GM19099 (cell line): Measurements from ENCODE around the gene LAMB4.

ENCODE experiments used
- POLR2A ChIP-seq: IDR thresholded peaks from 3 replicates; pipeline ENCODE4 v1.6.1; 2011; ENCODE audit warnings: low read depth; ENCODE audit not compliant: insufficient read length; ENCODE audit errors: extremely low read depth

Gene LAMB4

DNA sequence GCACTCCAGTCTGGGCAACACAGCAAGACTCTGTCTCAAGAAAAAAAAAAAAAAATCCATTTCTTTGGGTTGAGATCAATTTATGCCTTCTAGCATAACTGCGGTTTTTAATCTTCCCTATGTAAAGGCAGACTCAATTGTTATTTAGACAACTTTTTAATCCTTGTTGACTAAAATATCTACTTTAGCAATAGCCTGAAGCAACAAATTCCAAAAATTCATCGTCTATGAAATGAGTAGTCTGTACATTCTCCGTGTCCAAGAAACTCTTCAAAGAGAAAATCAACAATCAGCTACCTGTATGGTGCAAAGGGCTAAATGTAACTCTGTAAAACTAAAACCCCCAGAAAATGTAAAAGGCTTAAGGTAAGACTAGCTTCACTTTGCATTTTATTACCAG lies 150.0 kb downstream of the LAMB4 start:
- no peak for TF ChIP-seq POLR2A

DNA sequence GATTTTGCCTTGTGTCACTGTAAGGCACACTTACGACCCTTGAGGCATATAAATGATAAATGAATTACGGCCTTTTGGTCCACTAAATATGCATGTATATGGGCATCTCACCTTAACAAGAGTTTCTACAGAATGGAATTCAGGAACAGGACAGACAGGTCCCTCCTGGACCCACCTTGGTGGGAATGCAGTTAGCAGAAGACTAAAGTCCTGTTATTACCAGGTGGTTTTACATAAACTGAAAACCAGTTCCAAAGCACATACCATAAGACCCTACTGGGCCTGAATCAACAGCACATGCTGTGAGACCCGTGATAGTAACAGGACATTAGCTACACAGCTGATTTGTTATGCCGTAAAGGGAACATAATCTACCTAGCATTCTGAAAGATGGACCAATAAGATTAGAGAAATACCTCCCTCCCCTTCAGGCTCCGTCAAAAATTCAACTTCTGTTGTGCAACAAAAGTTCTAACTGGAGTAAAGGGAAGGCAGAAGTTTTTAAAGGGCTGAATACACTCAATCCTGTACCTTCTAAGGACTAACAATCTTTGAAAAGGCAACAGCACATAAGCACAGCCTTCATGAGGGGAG lies 151.2 kb downstream of the LAMB4 start:
- TF ChIP-seq POLR2A, result no peak

DNA sequence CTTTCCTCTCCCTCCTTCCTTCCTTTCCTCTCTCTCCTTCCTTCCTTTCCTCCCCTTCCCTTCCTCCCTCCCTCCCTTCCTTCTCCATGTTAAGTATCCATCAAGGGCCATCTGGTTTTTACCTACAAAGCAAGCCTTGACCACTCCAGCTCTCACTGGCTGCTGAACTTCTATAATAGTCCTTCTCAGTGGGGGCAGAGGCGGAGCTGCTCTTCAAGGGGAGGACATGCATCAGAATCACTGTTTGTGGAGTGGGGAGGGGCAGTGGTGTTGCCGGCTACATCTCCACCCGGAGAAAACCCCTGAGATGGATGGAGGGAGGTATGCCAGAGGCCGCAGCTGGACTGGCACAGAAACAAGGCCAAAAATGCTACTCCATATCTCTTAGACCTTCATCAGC lies 153.1 kb downstream of the LAMB4 start:
- no peak for TF ChIP-seq POLR2A

DNA sequence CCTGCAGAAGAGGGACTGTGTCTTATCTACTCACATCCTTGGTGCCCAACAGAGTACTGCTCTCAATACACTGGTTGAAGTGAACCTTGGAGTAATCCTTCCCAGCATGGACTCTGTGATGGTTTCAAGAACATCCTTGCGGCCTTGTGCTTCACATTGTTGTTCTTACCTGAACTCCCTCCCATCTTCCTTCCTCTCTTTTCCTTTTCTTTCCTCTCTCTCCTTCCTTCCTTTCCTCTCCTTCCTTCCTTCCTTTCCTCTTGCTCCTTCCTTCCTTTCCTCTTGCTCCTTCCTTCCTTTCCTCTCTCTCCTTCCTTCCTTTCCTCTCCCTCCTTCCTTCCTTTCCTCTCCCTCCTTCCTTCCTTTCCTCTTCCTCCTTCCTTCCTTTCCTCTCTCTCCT lies 153.5 kb downstream of the LAMB4 start:
- TF ChIP-seq POLR2A, result no peak

DNA sequence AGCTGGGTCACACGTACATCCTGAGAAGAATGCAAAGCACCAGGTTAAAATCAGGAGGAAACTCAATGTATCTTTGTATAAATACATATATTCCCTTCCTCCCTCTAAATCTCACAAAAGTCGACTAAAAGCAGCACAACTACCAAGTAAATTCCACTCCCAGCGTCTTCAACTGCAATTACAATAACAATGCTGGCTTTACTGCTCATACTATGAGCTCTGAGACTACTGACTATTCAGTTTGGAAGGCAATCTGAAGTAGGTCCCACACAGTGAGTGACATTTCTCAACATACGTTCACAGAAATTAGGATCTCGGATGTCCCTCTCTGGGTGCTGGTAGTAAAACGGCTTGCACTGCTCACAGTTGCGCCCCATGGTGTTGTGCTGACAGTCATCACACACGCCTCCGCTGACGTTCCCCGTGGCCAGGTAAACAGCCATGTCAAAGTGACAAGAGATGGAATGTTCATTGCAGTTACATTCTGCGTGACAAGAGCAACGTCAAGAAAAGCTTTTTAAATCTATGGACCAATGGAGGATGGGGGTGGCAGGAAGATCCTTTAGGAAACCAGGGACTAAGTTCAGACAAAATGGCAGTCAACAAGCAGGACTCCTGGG lies 154.7 kb downstream of the LAMB4 start:
- no peak for TF ChIP-seq POLR2A

DNA sequence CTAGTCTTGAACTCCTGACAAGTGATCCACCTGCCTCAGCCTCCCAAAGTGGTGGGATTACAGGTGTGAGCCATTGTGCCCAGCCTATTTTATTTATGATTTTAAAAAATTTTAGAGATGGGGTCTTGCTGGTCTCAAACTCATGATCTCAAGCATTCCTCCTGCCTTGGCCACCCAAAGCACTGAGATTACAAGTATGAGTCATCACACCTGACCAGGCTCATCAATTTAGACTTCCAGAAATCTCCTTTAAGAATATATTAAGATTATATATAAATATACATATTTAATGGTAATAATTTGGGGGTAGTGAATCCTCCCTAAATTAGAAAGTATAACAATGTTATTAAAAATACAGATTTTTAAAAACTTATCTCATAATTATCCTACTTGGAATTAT lies 156.3 kb downstream of the LAMB4 start:
- TF ChIP-seq POLR2A, result no peak
